Daoy (cell line): Measurements from ENCODE around the gene SPDEF. TPM values are rescaled to one million over a fixed set of nuclear protein-coding genes. Genes with fewer than 3 reads are reported as not detected.

ENCODE experiments used
- total RNA-seq: library from RNA; depleted of rRNA; stranded (reverse); fragments of >200 nt; shearing (Covaris generic); gene quantifications from 2 replicates; pipeline ENCODE4 v1.2.3, GENCODE V29; 2014; rRNA removed

Gene SPDEF
- total RNA-seq, 1 experiment from 2014 or later, result not detected

Other genes with a start within 250 kb of the SPDEF start
- gene NUDT3, start 163.7 kb downstream of the SPDEF start, total RNA-seq, result 35.1 and 35.4 TPM in 2 replicates
- gene RPS10, start 130.3 kb downstream of the SPDEF start, total RNA-seq, result 5,860 and 6,506 TPM in 2 replicates
- not detected in 2 replicates for gene PACSIN1, start 90.3 kb downstream of the SPDEF start, total RNA-seq
- gene ILRUN, start 140.4 kb upstream of the SPDEF start, total RNA-seq, result 29.5 and 35.8 TPM in 2 replicates
- 210 and 222 TPM in 2 replicates for gene SNRPC, start 201.2 kb upstream of the SPDEF start, total RNA-seq
- gene BLTP3A, start 235.8 kb upstream of the SPDEF start, total RNA-seq, result 6.2 and 7.1 TPM in 2 replicates